Central memory CD4-positive, alpha-beta T cell (primary cell): ENCODE data around the gene UNC119B.
A peak's percentile ranks its signal among the peaks of the same experiment; 100 is the strongest.
"Not testable (repeated sequence)": the region's sequence is repeated elsewhere in the genome, so short reads cannot be mapped to it uniquely, and the experiment has no call there.

Source experiments
- DNase-seq: peaks from one replicate; pipeline ENCODE4 v3.0.0; 2022
- total RNA-seq, 3 experiments: gene quantifications; one replicate each; lab custom pipeline; 2026; lab: John Stamatoyannopoulos, UW

The UNC119B gene
- total RNA-seq, result 18.7 to 52.9 (median 38.5) reads per million in 3 experiments

GRCh38 chr12:120710031-120710804 is at the start of gene UNC119B:
Gene UNC119B (plus strand): TSS chr12:120710458. CDS start chr12:120710475, 17 bp downstream.
- peak; percentile 67 for DNase-seq

- DNase-seq, result no peak
Measured at GRCh38 chr12:120661432-120661831, 48.8 kb upstream of the UNC119B start.

- no peak for DNase-seq
Measured at GRCh38 chr12:120662879-120663278, 47.4 kb upstream of the UNC119B start.

- no peak for DNase-seq
Measured at GRCh38 chr12:120663741-120664140, 46.5 kb upstream of the UNC119B start.

GRCh38 chr12:120666571-120667390 is 43.5 kb upstream of the UNC119B start:
- no peak for DNase-seq

- DNase-seq, result no peak
Measured at GRCh38 chr12:120668091-120668867, 42.0 kb upstream of the UNC119B start.

- no peak for DNase-seq
Measured at GRCh38 chr12:120668868-120669840, 41.1 kb upstream of the UNC119B start.

- DNase-seq, result not testable (repeated sequence)
Measured at GRCh38 chr12:120670237-120670636, 40.0 kb upstream of the UNC119B start.

- no peak for DNase-seq
Measured at GRCh38 chr12:120670667-120671066, 39.6 kb upstream of the UNC119B start.

- DNase-seq, result no peak
Measured at GRCh38 chr12:120674097-120674636, 36.1 kb upstream of the UNC119B start.

- DNase-seq, result no peak
Measured at GRCh38 chr12:120677765-120678473, 32.3 kb upstream of the UNC119B start.

GRCh38 chr12:120678572-120678971 is 31.7 kb upstream of the UNC119B start:
- no peak for DNase-seq

GRCh38 chr12:120680165-120680738 is 30.0 kb upstream of the UNC119B start:
- DNase-seq, result no peak

- DNase-seq, result no peak
Measured at GRCh38 chr12:120684523-120684932, 25.7 kb upstream of the UNC119B start.

- no peak for DNase-seq
Measured at GRCh38 chr12:120685522-120685921, 24.7 kb upstream of the UNC119B start.

GRCh38 chr12:120686151-120686689 is 24.0 kb upstream of the UNC119B start:
- DNase-seq, result peak; percentile 97

GRCh38 chr12:120686690-120687577 is 23.3 kb upstream of the UNC119B start, which contains the start of gene MLEC:
Gene MLEC (plus strand): TSS chr12:120687149. CDS start chr12:120687297, 148 bp downstream.
- DNase-seq, result peak; percentile 99

- peak; percentile 31 for DNase-seq
Measured at GRCh38 chr12:120687578-120688289, 22.5 kb upstream of the UNC119B start.
